PC-9 (cell line): ENCODE data around the gene NELL2. TPM values are rescaled to one million over a fixed set of nuclear protein-coding genes. Genes with fewer than 3 reads are reported as not detected.

ENCODE experiments used
- BruUV-seq: library from RNA; stranded (reverse); fragments of 400-500 nt; replicated peaks from 2 replicates; lab custom pipeline; 2021; lab: Mats Ljungman, UMichigan
- CTCF ChIA-PET: fragments of 300-600 bp; sonication (Branson Sonifier 250); formaldehyde crosslinking; loops from one replicate; lab custom pipeline; 2022; ENCODE audit warnings: antibody characterized with exemption; lab: Charles Lee
- POLR2A ChIA-PET: fragments of 300-600 bp; sonication (Branson Sonifier 250); formaldehyde crosslinking; loops from one replicate; lab custom pipeline; 2022; ENCODE audit warnings: antibody characterized with exemption; ENCODE audit not compliant: unreplicated experiment; lab: Charles Lee
- DNase-seq, 2 experiments: peaks; one replicate each; pipeline versions ENCODE4 v3.0.0 to v3.0.0-alpha.2; 2015 to 2022; ENCODE audit warnings: mixed read lengths in 1 of 2
- H2AFZ ChIP-seq: fragments of 200-600 bp; sonication (generic); 2 replicates; pipeline ENCODE4 v1.8.1; 2017; ENCODE audit warnings: antibody characterized with exemption
- H3F3A ChIP-seq: fragments of 200-600 bp; sonication (generic); 2 replicates; pipeline ENCODE4 v1.8.1; 2017; ENCODE audit warnings: antibody characterized with exemption, mild to moderate bottlenecking, low read depth; ENCODE audit not compliant: insufficient read depth
- H3K27ac ChIP-seq: fragments of 200-600 bp; sonication (generic); 2 replicates; pipeline ENCODE4 v1.6.1; 2016; ENCODE audit warnings: mixed run types
- H3K27me3 ChIP-seq: fragments of 200-600 bp; sonication (generic); 2 replicates; pipeline ENCODE4 v1.6.1; 2016; ENCODE audit warnings: low read depth, mixed run types; ENCODE audit not compliant: insufficient read depth
- H3K36me3 ChIP-seq: fragments of 200-600 bp; sonication (generic); 2 replicates; pipeline ENCODE4 v1.6.1; 2016; ENCODE audit warnings: low read depth, mixed run types
- H3K4me1 ChIP-seq: fragments of 200-600 bp; sonication (generic); replicated peaks from 2 replicates; pipeline ENCODE4 v1.6.1; 2016; ENCODE audit warnings: mixed run types; ENCODE audit not compliant: insufficient read depth
- H3K4me2 ChIP-seq: fragments of 200-600 bp; sonication (generic); 2 replicates; pipeline ENCODE4 v1.6.1; 2017; ENCODE audit warnings: mixed run types
- H3K4me3 ChIP-seq: fragments of 200-600 bp; sonication (generic); 2 replicates; pipeline ENCODE4 v1.6.1; 2016; ENCODE audit warnings: mixed run types
- H3K79me2 ChIP-seq: fragments of 200-600 bp; sonication (generic); 2 replicates; pipeline ENCODE4 v1.6.1; 2017; ENCODE audit warnings: low read depth, mixed run types
- H3K9me2 ChIP-seq: fragments of 200-600 bp; sonication (generic); 2 replicates; pipeline ENCODE4 v1.8.1; 2017; ENCODE audit warnings: mild to moderate bottlenecking; ENCODE audit not compliant: insufficient read depth
- H3K9me3 ChIP-seq: fragments of 200-600 bp; sonication (generic); 2 replicates; pipeline ENCODE4 v1.8.1; 2016; ENCODE audit warnings: low read depth; ENCODE audit not compliant: insufficient read depth
- H4K20me1 ChIP-seq: fragments of 200-600 bp; sonication (generic); 2 replicates; pipeline ENCODE4 v1.8.1; 2017; ENCODE audit not compliant: insufficient read depth
- CTCF ChIP-seq: fragments of 200-600 bp; sonication (generic); conservative IDR thresholded peaks from 2 replicates; pipeline ENCODE4 v1.6.1; 2017; ENCODE audit warnings: mixed run types, antibody characterized with exemption, mild to moderate bottlenecking, moderate library complexity
- EZH2 ChIP-seq: fragments of 200-600 bp; sonication (generic); IDR thresholded peaks from 2 replicates; pipeline ENCODE4 v1.8.0; 2017; ENCODE audit warnings: antibody characterized with exemption, low read depth
- intact Hi-C: fragments of 100-400 bp; cut with micrococcal nuclease; formaldehyde crosslinking; loops from one replicate; pipeline ENCODE4 v1.10.0; 2022; ENCODE audit not compliant: unreplicated experiment
- total RNA-seq: library from RNA; stranded (reverse); gene quantifications from 2 replicates; pipeline ENCODE4 v1.2.3, GENCODE V29; 2021

The NELL2 gene
- total RNA-seq, 1 experiment from 2014 or later: 0.61 TPM

- DNase-seq: no peak
- ChIA-PET POLR2A (no interaction called here), CTCF (no interaction called here)
- Histone ChIP-seq H3K4me3 (no peak overlapping the region), H3K79me2 (no peaks in the 10 kb centered on the region), H2AFZ (no peak overlapping the region), H3K4me2 (no peak overlapping the region), H3F3A (no peaks in the 10 kb centered on the region), H3K4me1 (no peaks in the 10 kb centered on the region), H3K27ac (no peak overlapping the region), H3K27me3 (no peaks in the 10 kb centered on the region), H3K36me3 (no peaks in the 10 kb centered on the region), H3K9me2 (no peaks in the 10 kb centered on the region), H4K20me1 (no peaks in the 10 kb centered on the region), H3K9me3 (no peaks in the 10 kb centered on the region)
- no peak for TF ChIP-seq EZH2
- no peak for TF ChIP-seq CTCF
- intact Hi-C loops: no loop called here
- no TSS peak for BruUV-seq
These were observed 96.3 kb downstream of the NELL2 start for GRCh38 chr12:44779766-44780165.

DNA sequence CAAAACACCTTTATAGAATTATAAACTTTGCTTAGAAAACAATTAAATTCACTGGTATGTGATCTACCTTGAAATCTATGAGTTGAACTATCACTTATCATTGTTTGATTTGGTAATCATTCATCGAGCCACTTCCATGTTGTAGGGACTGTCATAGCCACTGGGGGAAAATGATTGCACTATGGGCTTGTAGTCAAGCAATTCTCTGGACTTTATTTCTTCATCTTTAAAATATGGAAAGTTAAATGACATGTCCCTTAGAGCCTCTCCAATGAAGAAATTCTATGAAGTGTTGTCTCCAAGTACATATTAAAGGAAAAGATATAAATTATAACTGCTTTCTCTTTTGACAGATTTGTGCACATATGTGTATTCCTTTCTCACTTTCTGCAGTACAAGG is 97.3 kb downstream of the NELL2 start:
- TF ChIP-seq CTCF: no peak
- H3K36me3 ChIP-seq: no peaks in the 10 kb centered on the region
- no peak overlapping the region for H3K4me2 ChIP-seq
- no peaks in the 10 kb centered on the region for H4K20me1 ChIP-seq
- ChIA-PET CTCF (no interaction called here), POLR2A (no interaction called here)
- no peaks in the 10 kb centered on the region for H3K9me3 ChIP-seq
- no peaks in the 10 kb centered on the region for H3K79me2 ChIP-seq
- no peaks in the 10 kb centered on the region for H3F3A ChIP-seq
- no peaks in the 10 kb centered on the region for H3K27me3 ChIP-seq
- DNase-seq: no peak
- no peaks in the 10 kb centered on the region for H3K4me1 ChIP-seq
- no peak overlapping the region for H2AFZ ChIP-seq
- H3K27ac ChIP-seq: no peak overlapping the region
- intact Hi-C loops: no loop called here
- H3K9me2 ChIP-seq: no peaks in the 10 kb centered on the region
- H3K4me3 ChIP-seq: no peak overlapping the region
- no TSS peak for BruUV-seq

DNA sequence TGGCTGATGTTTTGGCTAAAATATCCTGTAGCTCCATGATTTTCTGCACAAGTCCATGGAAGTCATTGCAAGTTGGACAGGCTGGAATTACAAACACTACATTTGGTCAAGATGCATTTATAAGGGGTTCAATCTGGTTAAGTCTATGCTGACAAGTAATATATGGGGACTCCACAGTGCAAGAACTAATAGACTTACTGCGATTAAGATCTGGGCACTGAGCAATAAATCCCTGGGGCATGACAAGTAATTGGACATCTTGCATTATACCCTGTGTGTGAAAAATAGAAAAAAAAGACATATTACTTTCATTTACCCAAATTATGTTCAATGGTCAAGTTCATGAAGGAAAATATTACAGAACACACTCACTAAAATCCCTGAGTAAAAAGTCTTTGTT is 99.1 kb downstream of the NELL2 start:
- BruUV-seq: no TSS peak
- H4K20me1 ChIP-seq: no peaks in the 10 kb centered on the region
- no peak overlapping the region for H3K4me3 ChIP-seq
- DNase-seq: no peak
- no peaks in the 10 kb centered on the region for H3K4me1 ChIP-seq
- CTCF ChIA-PET: no interaction called here
- no peaks in the 10 kb centered on the region for H3K9me2 ChIP-seq
- H3K9me3 ChIP-seq: no peaks in the 10 kb centered on the region
- H2AFZ ChIP-seq: no peak overlapping the region
- H3K27me3 ChIP-seq: no peaks in the 10 kb centered on the region
- intact Hi-C loops: no loop called here
- no peaks in the 10 kb centered on the region for H3F3A ChIP-seq
- H3K27ac ChIP-seq: no peak overlapping the region
- no peak overlapping the region for H3K4me2 ChIP-seq
- no peaks in the 10 kb centered on the region for H3K36me3 ChIP-seq
- TF ChIP-seq CTCF (no peak), EZH2 (no peak)
- POLR2A ChIA-PET: no interaction called here
- H3K79me2 ChIP-seq: no peaks in the 10 kb centered on the region
